Measurements from ENCODE around the gene OLFML3.

Gene OLFML3

DNA sequence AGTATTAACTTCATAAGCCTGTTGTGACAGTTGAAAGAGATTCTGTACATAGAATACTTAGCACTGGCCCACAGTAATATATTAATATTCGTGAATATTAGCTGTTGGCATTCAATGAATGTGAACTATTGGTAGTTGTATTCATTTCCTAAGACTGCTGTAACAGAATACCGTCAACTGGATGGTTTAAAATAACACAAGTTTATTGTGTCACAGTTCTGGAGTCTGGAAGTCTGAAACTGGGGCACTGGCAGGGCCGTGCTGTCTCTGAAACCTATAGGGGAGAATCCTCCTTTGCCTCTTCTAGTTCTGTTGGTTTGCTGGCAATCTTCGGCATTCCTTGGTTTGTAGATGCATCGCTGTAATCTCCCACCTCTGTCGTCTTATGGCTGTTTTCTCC, 47.5 kb downstream of the OLFML3 start:
- Histone ChIP-seq H3K36me3 (replicated peaks; ENCODE audit: insufficient read depth, low read length) (no peaks in the 10 kb centered on the region), H3K79me2 (ENCODE audit: low read length) (no peaks in the 10 kb centered on the region), H3K27me3 (replicated peaks; ENCODE audit: insufficient read depth, low read length) (no peaks in the 10 kb centered on the region), H3K4me3 (ENCODE audit: low read length) (no peak overlapping the region), H3K4me1 (ENCODE audit: low read length) (no peaks in the 10 kb centered on the region), H4K20me1 (ENCODE audit: insufficient read depth, low read length) (no peaks in the 10 kb centered on the region), H3K9me3 (replicated peaks; ENCODE audit: insufficient read depth, low read length) (no peaks in the 10 kb centered on the region), H2AFZ (ENCODE audit: low read length) (no peak overlapping the region), H3F3A (ENCODE audit: insufficient read depth, low read length) (no peaks in the 10 kb centered on the region), H3K4me2 (ENCODE audit: low read depth, low read length) (no peak overlapping the region), H3K9me2 (replicated peaks; ENCODE audit: insufficient read depth, low read length) (no peaks in the 10 kb centered on the region), H3K9ac (ENCODE audit: low read length) (no peak overlapping the region), H3K27ac (ENCODE audit: low read length) (no peak overlapping the region)
- TF ChIP-seq EZH2phosphoT487 (IDR thresholded peaks at IDR 0.05; ENCODE audit: low read length) (no peak), EZH2 (optimal IDR thresholded peaks at IDR 0.05; ENCODE audit: low read depth, low read length) (no peak)
- TF ChIP-seq, protein P1, sequence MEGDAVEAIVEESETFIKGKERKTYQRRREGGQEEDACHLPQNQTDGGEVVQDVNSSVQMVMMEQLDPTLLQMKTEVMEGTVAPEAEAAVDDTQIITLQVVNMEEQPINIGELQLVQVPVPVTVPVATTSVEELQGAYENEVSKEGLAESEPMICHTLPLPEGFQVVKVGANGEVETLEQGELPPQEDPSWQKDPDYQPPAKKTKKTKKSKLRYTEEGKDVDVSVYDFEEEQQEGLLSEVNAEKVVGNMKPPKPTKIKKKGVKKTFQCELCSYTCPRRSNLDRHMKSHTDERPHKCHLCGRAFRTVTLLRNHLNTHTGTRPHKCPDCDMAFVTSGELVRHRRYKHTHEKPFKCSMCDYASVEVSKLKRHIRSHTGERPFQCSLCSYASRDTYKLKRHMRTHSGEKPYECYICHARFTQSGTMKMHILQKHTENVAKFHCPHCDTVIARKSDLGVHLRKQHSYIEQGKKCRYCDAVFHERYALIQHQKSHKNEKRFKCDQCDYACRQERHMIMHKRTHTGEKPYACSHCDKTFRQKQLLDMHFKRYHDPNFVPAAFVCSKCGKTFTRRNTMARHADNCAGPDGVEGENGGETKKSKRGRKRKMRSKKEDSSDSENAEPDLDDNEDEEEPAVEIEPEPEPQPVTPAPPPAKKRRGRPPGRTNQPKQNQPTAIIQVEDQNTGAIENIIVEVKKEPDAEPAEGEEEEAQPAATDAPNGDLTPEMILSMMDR (IDR thresholded peaks at IDR 0.05; ENCODE audit: low read length), result no peak
- DNase-seq, result no peak

All from MM.1S (cell line).